Measurements from ENCODE around the gene THAP7.

DNA sequence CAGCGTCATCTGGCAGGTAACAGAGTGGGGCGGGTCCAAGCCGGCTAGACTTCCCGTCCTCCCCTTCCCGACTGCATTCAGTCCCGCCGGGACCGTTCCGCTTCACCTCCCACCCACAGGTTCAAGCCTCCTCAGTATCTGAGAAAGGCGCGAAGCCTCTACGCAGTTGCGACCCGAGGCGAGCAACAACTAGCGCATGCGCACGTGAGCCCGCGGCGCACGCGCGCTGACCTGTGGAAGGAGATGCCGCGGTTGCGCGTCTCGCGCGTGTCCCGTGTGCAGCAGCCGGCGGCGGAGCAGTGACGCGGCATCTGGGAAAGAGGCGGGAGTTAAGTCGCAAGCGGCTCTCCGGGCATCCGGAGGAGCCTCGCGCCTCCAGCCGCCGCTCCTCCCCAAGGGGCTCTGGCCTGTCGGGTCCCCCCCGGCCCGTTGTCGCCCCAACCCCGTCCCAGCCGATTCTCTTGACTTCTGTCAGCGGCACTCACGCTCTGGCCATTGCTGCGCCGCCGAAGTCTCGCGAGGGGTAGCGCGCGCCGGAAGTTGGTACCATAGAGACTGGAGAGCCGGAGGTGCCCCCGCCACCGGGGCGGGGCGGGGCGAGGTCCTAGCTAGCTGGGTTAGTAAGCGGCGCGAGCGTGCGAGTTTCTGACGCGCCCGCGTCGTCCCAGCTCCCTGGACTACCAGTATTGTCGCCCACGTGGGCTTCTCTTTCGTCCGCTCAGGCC is at the start of gene THAP7:
- TF ChIP-seq CTCF (IDR thresholded peaks at IDR 0.05 in 2 of 3, conservative IDR thresholded peaks at IDR 0.05 in 1 of 3; ENCODE audit: borderline replicate concordance in 1 of 3, insufficient read depth in 1 of 3, low read depth in 2 of 3, low read length in 2 of 3) (no peak), POLR2AphosphoS5 (IDR thresholded peaks at IDR 0.05; ENCODE audit: low read depth, low read length) (peak; percentile 88), REST (IDR thresholded peaks at IDR 0.05; ENCODE audit: low read depth) (no peak), POLR2A (IDR thresholded peaks at IDR 0.05; ENCODE audit: borderline replicate concordance, extremely low read depth, insufficient read depth, insufficient read length) (peak; percentile 84), EZH2 (IDR thresholded peaks at IDR 0.05) (no peak), RAD21 (IDR thresholded peaks at IDR 0.05; ENCODE audit: low read depth) (no peak), SIN3A (IDR thresholded peaks at IDR 0.05; ENCODE audit: low read depth) (peak; percentile 80), JUND (IDR thresholded peaks at IDR 0.05) (no peak; the same call in 1 of the 2 replicates), CBX3 (IDR thresholded peaks at IDR 0.05; ENCODE audit: low read depth) (0 out of 2 replicates have a peak, but pooled peaks have one; percentile 35), ATF3 (IDR thresholded peaks at IDR 0.05) (no peak), YY1 (IDR thresholded peaks at IDR 0.05; ENCODE audit: extremely low read depth, insufficient replicate concordance, low read depth, low read length) (no peak), CEBPB (IDR thresholded peaks at IDR 0.05; ENCODE audit: low read depth) (no peak)
- TF ChIP-seq, protein P1, sequence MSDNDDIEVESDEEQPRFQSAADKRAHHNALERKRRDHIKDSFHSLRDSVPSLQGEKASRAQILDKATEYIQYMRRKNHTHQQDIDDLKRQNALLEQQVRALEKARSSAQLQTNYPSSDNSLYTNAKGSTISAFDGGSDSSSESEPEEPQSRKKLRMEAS (IDR thresholded peaks at IDR 0.05), result peak; percentile 95

Data from HCT116 (cell line).